GM21515 (cell line): ENCODE measurements around the gene GCG.

Experiments
- ATAC-seq: cut with Tn5 transposase; IDR thresholded peaks from one replicate; pipeline ENCODE4 v1.9.1; 2021; ENCODE audit not compliant: unreplicated experiment

Gene GCG

GRCh38 chr2:162152147-162152546 lies at the start of gene GCG:
Gene GCG (minus strand): TSS chr2:162152247. CDS start chr2:162149178, 3,069 bp downstream.
- ATAC-seq: no peak

- ATAC-seq: no peak
These were observed 48.6 kb upstream of the GCG start for GRCh38 chr2:162200636-162201035.

GRCh38 chr2:162199913-162200312 lies 47.9 kb upstream of the GCG start:
- ATAC-seq: no peak

GRCh38 chr2:162198239-162198638 lies 46.2 kb upstream of the GCG start:
- ATAC-seq: no peak

GRCh38 chr2:162197069-162197825 lies 45.2 kb upstream of the GCG start:
- ATAC-seq: no peak

- no peak for ATAC-seq
These were observed 44.6 kb upstream of the GCG start for GRCh38 chr2:162196638-162197037.

GRCh38 chr2:162188451-162188850 lies 36.4 kb upstream of the GCG start:
- no peak for ATAC-seq

- ATAC-seq: no peak
These were observed 33.6 kb upstream of the GCG start for GRCh38 chr2:162185541-162186232.

- no peak for ATAC-seq
These were observed 32.9 kb upstream of the GCG start for GRCh38 chr2:162184821-162185450.

- no peak for ATAC-seq
These were observed 32.3 kb upstream of the GCG start for GRCh38 chr2:162184359-162184758.

- ATAC-seq: no peak
These were observed 30.3 kb upstream of the GCG start for GRCh38 chr2:162182395-162182794.

GRCh38 chr2:162177301-162177700 lies 25.3 kb upstream of the GCG start:
- no peak for ATAC-seq

GRCh38 chr2:162175714-162176113 lies 23.7 kb upstream of the GCG start:
- ATAC-seq: no peak

GRCh38 chr2:162174746-162175145 lies 22.7 kb upstream of the GCG start:
- no peak for ATAC-seq

GRCh38 chr2:162172802-162173370 lies 20.8 kb upstream of the GCG start:
- no peak for ATAC-seq

- no peak for ATAC-seq
These were observed 14.7 kb upstream of the GCG start for GRCh38 chr2:162166745-162167144.

- ATAC-seq: no peak
These were observed 14.1 kb upstream of the GCG start for GRCh38 chr2:162166174-162166573.

- ATAC-seq: no peak
These were observed 12.8 kb upstream of the GCG start for GRCh38 chr2:162164802-162165201.

- no peak for ATAC-seq
These were observed 7.4 kb upstream of the GCG start for GRCh38 chr2:162159446-162159845.

GRCh38 chr2:162156149-162156548 lies 4.1 kb upstream of the GCG start:
- ATAC-seq: no peak

- no peak for ATAC-seq
These were observed 3.0 kb upstream of the GCG start for GRCh38 chr2:162155093-162155492.
